AML-193 (cell line): ENCODE measurements around the gene C19orf25.
"Not testable (repeated sequence)": the region's sequence is repeated elsewhere in the genome, so short reads cannot be mapped to it uniquely, and the experiment has no call there.

Experiments
- DNase-seq, 2 experiments: peaks; one replicate each; lab custom pipeline; 2025; lab: John Stamatoyannopoulos, UW

C19orf25 gene

DNA sequence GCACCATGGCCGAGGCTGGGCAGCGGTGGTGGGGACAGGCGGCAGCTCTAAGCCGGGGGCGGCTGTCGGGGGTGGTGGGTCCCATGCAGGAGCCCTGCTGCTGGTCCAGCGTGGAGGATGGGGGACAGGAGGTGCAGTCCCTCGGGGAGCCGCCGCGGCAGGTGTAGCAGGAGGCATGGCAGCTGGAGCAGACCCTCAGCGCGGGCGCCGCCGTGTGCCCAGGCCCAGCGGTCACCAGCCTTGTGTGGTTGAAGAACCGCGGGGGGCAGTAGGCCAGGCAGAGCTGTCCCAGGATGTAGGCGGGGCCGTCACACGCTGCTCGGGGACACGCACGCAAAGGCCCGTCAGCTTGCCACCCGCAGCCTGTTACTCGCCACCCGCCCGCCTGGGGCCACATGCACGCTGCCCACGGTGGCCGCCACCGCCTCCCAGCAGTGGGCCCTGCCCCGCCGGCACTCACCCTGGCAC, 2.9 kb upstream of the C19orf25 start:
- no peak for DNase-seq

DNA sequence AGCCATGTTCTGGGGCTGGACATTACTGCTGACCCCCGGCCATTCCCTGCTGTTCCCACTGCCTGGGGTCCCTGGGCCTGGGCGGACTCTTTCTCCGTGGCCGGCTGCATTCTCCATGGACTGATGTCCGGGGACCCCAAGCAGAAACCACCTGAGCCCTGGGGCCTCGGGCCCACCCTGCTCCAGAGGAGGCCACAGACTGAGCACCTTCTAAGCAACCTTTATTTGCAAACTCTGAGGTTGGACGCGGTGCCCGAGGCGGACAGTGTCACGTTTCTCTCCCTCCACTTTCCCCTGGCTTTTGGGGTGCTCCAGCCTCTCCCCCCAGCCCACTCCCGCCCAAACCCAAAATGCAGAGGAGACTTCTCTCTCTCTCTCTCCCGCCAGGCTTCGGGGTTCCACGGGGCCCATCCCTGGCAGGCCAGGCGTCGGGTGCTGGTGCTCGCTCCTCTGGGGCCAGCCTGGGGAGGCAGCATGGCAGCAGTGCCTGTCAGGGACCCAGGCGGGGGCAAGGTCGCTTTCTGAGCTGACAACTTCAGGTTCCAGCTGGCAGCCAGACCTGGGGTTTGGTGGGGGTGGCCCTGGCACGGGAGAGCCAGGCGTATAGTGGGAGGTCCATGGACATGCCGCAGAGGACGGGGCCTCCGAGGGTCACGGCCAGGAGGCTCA, 2.3 kb upstream of the C19orf25 start:
- no peak for DNase-seq

DNA sequence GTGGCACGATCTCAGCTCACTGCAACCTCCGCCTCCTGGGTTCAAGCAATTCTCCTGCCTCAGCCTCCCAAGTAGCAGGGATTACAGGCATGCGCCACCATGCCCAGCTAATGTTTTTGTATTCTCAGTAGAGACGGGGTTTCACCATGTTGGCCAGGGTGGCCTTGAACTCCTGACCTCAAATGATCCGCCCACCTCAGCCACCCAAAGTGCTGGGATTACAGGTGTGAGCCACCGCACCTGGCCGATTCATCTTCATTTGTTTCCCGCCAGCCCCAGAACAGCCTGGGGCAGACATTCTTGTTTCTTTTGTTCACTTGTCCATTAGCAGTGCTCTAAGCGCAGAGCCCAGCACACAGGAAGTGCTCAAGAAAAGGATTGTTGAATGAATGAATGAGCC, 2.0 kb downstream of the C19orf25 start:
- not testable (repeated sequence) for DNase-seq

DNA sequence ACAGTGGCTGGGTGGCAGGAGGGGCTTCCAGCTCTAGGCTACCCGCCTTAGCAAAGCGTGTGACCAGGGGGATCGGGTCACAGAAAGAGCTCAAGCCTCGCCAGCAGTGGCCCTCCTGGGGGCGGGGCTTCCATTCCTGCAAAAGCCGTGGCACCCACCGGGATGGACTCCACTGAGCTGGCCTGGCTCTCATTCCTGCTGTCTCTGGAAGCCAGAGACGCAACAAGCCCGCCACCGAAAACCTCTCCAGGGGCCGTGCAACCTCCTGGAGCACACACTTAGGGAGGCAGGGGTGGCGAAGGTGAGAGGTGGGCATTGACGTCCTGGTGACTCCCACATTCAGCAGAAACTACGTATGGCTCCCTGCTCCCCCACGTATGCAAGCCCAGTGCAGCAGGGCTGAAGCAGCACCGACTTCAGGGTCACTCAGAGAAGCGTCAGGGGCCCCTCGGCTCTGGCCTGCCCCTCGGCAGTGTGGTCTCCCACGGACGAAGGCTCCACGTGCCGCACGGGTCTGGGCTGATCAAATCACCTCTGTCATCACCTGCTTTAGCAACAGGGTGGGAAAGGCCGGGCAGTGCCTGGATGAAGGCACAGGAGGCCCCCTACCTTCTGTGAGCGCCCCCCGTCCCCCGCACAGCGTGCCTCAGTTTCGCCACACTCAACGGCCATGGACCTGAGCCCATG, 3.1 kb downstream of the C19orf25 start:
- no peak for DNase-seq

DNA sequence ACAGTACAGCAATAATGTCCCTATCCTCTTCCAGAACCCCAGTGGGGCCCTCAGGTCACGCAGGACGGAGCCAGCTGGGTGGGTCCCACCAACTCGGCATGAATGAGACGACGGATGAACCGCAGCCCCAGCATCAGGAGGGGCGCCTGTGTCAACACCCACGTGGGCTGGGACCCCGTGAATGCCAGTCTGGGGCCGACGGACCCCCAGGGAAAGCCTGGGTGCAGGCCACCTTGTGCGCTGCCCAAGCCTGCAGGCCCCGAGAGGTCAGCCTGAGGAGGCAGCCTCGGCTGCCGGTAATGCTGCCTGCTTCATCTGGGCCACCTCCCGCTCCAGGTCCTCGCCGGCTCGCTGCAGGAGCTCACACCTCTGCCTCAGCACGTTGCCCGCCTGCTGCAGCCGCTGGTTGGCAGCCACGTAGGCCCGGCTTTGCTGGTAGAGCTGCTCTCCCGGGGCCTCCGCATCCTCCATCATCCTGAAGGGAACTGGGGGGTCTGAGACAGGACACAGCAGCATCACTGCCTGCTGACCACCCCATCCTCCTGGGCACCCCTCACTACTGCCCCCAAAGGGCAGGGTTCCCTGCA, 4.2 kb downstream of the C19orf25 start:
- DNase-seq: no peak

DNA sequence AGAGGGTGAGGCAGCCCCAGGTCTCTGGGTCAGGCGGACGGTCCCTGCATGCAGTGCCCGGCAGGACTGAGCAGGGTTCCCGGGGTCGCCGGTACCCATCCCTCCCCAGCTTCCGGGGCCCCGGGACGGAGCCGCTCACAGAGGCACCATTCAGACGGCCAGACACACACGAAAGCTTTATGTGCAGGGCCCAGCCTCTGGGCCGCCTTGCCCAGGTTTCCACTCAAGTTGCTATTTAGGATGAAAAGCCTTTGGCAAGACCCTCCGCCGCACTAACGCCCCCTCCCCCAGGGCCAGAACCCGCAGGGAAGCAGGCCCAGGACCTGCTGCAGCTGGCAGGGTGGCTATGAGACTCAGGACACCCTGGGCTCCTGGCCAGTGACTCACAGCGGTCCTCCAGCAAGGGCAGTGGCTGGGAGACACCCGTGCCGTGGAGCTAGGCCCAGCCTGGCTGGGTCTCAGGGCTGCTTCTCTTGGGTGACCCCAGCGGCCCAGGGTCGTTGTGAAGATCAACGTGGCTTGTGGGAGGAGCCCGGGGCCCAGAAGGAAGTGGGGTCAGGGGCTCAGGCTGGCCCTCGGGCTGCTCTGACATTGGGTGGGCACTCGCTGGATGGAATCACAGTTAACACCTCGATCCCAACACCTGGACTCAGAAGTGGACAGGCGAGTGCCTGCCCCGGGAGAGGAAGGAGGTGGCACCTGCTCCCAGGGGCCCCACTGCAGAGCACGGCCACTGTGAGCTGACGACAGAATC, 4.8 kb downstream of the C19orf25 start:
- no peak for DNase-seq

DNA sequence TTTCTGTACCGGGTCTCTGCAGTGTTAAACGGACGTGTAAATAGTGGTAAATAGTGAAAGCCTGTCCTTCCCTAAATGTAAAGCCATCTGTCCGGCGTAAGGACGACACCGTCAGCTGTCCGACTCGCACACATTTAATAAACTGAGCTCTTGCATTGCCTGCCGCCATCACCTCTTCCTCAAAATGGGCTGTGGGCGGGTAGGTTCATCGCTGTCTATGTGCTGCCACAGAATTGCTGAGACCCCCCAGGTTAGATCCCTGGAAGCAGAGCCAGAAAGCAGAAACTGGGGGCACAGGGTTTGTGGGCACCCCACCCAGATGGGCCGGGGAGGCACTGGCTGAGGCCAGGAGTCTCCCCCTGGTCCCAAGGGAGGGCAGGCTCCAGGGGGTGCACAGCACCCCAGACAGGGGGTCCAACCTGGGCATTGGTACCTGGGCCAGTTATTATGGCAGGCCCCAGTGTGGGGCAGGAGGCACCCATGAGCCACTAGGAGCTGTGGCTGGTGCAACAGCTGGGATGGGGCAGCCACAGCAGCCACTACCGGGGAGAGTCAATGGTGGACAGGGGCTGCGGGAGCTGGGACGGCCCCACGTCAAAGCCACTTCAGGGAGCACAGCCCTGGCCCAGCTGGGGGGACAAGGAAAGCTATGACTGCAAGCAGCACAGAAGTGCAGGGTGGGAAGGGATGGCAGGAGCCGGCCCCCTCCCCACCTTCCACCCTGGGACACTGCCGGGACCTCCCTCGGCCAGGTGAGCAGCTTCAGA, 5.7 kb downstream of the C19orf25 start:
- no peak for DNase-seq

DNA sequence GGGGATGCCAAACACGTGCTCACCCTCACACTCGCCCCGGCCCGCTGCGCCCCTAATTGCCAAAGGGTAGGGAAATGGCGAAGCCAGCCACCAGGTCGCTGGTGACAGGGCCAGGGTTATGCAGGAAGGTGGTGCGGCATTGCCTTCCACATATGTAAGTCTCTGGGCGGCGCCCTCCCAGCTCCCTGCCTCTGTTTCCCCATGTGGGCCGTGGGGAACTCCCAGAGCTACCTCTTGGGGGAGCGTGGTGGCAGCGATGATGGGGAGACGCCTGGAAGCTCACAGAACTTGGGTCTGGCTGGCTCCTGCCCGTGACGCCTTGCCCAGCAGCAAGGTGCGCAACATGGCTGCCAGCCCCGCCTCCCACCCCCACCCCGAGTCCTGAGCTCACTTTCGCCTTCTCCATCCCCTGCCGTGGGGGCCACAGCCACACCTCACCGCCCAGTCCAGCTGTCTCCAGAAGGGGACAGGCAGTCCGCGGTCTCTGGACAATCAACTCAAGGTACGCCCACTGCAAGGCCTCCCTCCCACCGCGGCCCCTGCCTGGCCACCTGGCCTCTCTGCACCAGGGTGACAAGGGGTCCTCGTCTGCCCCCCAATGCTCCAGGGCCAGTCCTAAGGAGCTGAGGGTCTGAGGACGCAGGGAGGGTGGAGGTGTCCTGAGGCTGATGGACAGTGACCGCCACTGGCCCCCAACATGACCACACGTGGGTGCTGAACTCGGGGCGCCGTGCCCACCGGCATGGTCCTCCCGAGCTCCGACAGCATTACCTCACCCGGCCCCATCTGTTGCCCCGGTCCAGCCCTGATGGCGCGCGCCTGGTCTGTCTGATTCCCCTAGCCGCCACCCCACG, 6.6 kb downstream of the C19orf25 start:
- DNase-seq: no peak

DNA sequence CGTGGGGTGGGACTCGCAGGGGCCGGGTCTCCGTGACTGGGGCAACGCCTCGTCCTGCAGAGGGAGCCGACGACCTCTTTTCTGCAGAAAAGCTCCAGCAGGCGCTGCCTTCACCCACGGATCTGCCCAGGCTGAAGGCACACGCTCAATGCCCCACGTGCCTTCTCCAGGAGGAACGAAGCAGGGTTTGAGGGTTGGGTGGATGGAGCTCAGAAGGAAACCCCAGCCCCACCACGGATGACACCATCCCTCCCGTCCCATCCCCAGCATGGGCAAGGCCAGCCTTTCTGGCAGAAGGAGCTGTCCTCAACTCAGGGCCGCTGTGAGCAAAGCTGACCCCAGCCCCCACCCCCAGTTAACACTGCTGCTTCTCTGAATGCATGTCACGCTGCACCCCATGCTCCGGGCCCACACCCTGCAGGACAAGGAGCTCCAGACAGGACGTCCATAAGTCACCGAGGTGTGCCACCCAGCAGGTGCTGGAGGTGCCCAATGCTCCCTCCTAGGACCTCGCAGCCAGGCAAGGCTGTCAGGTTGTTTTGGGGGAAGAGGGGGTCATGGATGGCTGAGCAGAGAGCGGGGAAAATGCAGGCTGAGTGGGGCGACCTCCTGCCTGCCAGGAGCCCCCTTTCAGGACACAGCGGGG, 7.4 kb downstream of the C19orf25 start:
- peak in 1 of 2 experiments; percentile 16 for DNase-seq

DNA sequence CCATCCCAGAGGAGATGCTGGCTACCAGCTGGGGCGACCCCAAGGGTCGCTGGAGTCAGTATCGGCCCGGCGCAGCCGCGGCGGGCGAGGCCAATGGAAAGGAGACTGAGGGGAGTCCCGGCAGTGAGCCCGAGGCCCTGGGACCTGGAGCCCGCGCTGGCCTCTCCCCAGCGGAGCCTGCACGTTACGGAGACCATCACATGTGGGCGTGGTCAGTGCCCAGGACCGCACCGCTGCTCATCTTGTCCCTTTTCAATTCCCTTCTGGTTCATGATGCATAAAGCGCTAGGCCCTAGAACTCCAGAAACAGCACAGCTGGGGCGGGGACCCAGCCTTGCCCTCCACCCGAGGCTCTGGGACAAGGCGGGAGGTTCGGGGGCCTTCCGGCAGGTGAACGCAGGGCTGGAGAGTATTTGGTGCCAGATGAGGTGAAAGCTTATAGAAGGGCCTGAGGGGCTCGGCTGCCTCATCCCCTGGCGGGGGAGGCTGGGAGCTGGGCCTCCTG, 8.0 kb downstream of the C19orf25 start:
- DNase-seq: no peak

DNA sequence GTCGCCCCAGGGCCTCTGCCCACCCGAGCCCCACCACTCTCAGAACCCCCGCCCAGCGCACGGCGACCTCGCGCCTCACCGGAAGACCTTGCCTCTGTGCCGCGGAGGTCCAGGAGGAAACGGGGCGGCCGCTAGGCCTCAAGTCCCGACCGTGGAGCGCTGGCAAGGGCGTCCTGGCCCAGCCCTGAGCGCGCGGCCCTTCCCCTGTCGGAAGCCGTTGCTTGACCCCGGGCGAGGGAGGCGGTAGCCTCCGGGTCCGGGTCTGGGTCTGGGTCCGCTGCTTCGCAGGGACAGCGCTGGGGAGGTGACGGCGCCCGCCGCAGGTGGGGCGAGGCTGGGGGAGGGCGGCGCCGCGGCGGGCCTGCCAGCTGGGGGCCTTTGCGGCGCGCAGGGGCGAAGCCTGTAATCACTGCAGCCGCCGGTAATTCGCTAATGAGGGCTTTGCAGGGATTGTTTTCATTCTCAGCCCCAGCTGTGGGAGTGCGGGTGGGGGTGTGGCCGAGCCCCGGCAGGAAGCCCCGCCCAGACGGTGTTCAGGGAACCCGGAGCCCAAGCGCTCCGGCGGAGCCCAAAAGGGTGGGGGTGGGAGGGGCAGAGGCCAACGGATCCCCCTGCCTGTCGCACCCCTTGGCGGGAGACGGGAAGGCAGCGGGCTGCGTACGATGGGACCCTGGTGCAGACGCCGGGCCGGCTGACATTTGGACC, 8.6 kb downstream of the C19orf25 start:
- no peak for DNase-seq

DNA sequence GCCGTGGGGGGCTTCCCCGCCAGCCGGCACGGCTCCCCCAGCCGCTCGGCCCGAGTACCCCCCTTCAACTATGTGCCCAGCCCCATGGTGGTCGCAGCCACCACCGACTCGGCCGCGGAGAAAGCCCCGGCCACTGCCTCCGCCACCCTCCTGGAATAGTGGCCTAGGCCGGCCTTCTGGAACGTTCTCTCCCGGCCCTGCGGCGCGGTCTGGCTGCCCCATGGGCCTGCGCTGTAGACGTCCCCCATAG, 9.0 kb downstream of the C19orf25 start:
- no peak for DNase-seq

DNA sequence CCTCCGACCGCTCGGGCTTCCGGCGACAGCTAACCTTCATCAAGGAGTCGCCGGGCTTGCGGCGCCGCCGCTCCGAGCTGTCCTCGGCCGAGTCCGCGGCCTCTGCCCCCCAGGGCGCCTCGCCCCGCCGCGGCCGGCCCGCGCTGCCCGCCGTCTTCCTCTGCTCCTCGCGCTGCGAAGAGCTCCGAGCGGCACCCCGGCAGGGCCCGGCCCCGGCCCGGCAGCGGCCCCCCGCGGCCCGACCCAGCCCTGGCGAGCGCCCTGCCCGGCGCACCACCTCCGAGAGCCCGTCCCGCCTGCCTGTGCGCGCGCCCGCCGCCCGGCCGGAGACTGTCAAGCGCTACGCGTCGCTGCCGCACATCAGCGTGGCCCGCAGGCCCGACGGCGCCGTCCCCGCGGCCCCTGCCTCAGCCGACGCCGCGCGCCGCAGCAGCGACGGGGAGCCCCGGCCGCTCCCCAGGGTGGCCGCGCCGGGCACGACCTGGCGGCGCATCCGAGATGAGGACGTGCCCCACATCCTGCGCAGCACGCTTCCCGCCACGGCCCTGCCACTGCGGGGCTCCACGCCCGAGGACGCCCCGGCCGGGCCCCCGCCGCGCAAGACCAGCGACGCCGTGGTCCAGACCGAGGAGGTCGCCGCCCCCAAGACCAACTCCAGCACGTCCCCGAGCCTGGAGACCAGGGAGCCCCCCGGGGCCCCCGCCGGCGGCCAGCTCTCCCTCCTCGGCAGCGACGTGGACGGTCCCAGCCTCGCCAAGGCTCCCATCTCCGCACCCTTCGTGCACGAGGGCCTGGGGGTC, 9.6 kb downstream of the C19orf25 start:
- no peak for DNase-seq

DNA sequence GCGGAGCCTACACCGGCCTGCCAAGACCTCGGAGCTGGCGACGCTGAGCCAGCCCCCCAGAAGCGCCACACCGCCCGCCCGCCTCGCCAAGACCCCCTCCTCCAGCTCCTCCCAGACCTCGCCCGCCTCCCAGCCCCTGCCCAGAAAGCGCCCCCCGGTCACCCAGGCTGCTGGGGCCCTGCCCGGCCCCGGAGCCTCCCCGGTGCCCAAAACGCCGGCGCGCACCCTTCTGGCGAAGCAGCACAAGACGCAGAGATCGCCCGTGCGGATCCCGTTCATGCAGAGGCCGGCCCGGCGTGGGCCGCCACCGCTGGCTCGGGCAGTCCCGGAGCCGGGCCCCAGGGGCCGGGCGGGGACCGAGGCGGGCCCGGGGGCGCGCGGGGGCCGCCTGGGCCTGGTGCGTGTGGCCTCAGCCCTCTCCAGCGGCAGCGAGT, 10.2 kb downstream of the C19orf25 start:
- DNase-seq: no peak

DNA sequence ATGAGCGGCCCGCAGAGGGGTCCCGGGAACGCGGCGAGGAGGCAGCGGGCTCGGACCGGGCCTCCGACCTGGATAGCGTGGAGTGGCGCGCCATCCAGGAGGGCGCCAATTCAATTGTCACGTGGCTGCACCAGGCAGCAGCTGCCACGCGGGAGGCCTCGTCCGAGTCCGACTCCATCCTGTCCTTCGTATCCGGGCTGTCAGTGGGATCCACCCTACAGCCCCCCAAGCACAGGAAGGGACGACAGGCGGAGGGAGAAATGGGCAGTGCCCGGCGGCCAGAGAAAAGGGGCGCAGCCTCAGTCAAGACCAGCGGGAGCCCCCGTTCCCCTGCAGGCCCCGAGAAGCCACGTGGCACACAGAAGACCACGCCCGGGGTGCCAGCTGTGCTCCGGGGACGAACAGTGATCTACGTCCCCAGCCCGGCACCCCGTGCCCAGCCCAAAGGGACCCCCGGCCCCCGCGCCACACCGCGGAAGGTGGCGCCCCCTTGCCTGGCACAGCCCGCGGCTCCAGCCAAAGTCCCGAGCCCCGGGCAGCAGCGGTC, 10.7 kb downstream of the C19orf25 start:
- DNase-seq: no peak

DNA sequence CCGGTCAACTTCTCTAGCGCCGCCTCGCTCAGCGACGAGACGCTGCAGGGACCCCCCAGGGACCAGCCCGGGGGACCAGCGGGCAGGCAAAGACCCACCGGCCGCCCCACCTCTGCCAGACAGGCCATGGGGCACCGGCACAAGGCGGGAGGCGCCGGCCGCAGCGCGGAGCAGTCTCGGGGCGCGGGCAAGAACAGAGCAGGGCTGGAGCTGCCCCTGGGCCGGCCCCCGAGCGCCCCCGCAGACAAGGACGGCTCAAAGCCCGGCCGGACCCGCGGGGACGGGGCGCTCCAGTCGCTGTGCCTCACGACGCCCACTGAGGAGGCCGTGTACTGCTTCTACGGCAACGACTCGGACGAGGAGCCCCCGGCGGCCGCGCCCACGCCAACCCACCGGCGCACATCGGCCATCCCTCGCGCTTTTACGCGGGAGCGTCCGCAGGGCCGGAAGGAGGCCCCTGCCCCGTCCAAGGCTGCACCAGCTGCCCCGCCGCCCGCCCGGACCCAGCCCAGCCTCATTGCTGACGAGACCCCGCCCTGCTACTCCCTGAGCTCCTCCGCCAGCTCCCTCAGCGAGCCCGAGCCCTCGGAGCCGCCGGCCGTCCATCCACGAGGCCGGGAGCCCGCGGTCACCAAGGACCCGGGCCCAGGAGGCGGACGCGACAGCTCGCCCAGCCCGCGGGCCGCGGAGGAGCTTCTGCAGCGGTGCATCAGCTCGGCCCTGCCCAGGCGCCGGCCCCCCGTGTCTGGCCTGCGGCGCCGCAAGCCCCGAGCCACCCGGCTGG, 11.3 kb downstream of the C19orf25 start:
- DNase-seq: no peak

DNA sequence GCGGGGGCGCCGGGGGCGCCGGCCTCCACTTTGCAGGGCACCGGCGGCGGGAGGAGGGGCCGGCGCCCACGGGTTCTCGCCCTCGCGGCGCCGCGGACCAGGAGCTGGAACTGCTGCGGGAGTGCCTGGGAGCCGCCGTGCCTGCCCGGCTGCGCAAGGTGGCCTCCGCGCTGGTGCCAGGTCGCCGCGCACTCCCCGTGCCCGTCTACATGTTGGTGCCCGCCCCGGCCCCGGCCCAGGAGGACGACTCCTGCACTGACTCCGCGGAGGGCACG, 11.9 kb downstream of the C19orf25 start:
- DNase-seq: no peak
